Measurements from ENCODE around the gene EFCAB10. TPM values are rescaled to one million over a fixed set of nuclear protein-coding genes. Genes with fewer than 3 reads are reported as not detected.
"Not testable (repeated sequence)": the region's sequence is repeated elsewhere in the genome, so short reads cannot be mapped to it uniquely, and the experiment has no call there.

The EFCAB10 gene
- total RNA-seq, 1 experiment from 2014 or later: not detected

DNA sequence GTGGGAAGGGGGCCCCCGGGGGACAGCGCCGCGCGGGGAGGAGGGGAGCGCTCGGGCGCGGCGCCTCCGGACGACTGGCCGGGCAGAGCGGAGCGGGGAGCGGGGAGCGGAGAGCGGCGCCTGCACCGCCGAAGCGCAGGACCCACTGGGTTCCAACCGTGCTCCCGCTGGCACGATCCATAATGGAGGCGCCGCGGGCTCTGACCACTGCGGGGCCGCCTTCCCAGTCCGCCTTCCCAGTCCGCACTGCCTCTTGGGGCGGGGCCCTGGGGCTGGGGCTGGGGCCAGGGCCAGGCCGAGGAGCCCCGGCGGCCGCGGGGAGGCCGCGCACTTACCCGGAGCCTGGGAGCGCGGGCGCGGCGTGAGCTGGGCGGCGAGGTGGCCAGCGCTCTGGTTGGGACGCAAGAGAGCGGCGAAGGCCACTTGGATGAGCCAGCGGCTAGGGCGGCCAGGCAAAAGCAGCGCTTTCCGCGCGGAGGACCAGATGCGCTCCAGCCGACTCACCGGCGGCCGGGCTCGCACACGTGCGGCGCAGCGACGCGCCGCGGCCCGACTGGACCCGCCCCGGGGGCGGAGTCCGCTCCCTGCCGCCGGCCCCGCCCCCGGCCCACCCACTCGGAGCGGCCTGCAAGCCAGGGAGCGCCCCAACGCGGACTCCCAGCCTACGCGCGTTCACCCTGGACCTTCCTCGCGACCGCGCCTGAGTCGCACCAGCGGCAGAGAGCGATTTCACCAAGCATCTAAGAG, 59.4 kb downstream of the EFCAB10 start, which contains the start of gene PUS7:
Gene PUS7, minus strand, starts transcription at position 555 of the 747 bp plus-strand sequence. CDS start 13,759 bp downstream, outside the sequence.
- Histone ChIP-seq H3K4me2 (peak within 1 kb of the TSS; percentile 84), H3K79me2 (ENCODE audit: low read depth) (peaks cover 44% of the 10 kb centered on the region), H3K36me3 (ENCODE audit: low read depth) (peaks cover 6% of the 10 kb centered on the region; the same call in 1 of the 2 replicates), H4K20me1 (ENCODE audit: insufficient read depth) (peaks cover 3% of the 10 kb centered on the region; the same call in 1 of the 2 replicates), H3K4me1 (replicated peaks; ENCODE audit: insufficient read depth) (peaks cover 12% of the 10 kb centered on the region), H3K27ac (peak within 1 kb of the TSS; percentile 67), H3K9me2 (ENCODE audit: insufficient read depth) (no peaks in the 10 kb centered on the region), H3K4me3 (peak within 1 kb of the TSS; percentile 89), H3F3A (ENCODE audit: insufficient read depth, low read depth) (peaks cover 7% of the 10 kb centered on the region; the same call in 1 of the 2 replicates), H3K27me3 (ENCODE audit: insufficient read depth, low read depth) (no peaks in the 10 kb centered on the region), H3K9me3 (ENCODE audit: insufficient read depth, low read depth) (no peaks in the 10 kb centered on the region), H2AFZ (peak within 1 kb of the TSS; percentile 93)
- intact Hi-C loops (cut with micrococcal nuclease; ENCODE audit: unreplicated experiment): loop anchor here (1.0 kb wide), 1 partner anchor 10 kb away; the partner anchor contains the start of gene RINT1
- CTCF ChIA-PET: interaction anchor here (0.5 kb wide), 1 partner anchor 85 kb away, joined by 6 read pairs; no protein-coding TSS in a partner anchor
- no TSS peak for BruUV-seq (replicated peaks)
- POLR2A ChIA-PET (ENCODE audit: unreplicated experiment): interaction anchor here (1.0 kb wide), 1 partner anchor 10 kb away, joined by 4 read pairs; the partner anchor contains the start of gene RINT1
- peak; percentile 68 to 88 for DNase-seq
- TF ChIP-seq EZH2 (IDR thresholded peaks at IDR 0.05; ENCODE audit: low read depth): no peak
- TF ChIP-seq, protein P1, sequence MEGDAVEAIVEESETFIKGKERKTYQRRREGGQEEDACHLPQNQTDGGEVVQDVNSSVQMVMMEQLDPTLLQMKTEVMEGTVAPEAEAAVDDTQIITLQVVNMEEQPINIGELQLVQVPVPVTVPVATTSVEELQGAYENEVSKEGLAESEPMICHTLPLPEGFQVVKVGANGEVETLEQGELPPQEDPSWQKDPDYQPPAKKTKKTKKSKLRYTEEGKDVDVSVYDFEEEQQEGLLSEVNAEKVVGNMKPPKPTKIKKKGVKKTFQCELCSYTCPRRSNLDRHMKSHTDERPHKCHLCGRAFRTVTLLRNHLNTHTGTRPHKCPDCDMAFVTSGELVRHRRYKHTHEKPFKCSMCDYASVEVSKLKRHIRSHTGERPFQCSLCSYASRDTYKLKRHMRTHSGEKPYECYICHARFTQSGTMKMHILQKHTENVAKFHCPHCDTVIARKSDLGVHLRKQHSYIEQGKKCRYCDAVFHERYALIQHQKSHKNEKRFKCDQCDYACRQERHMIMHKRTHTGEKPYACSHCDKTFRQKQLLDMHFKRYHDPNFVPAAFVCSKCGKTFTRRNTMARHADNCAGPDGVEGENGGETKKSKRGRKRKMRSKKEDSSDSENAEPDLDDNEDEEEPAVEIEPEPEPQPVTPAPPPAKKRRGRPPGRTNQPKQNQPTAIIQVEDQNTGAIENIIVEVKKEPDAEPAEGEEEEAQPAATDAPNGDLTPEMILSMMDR (conservative IDR thresholded peaks at IDR 0.05): no peak

DNA sequence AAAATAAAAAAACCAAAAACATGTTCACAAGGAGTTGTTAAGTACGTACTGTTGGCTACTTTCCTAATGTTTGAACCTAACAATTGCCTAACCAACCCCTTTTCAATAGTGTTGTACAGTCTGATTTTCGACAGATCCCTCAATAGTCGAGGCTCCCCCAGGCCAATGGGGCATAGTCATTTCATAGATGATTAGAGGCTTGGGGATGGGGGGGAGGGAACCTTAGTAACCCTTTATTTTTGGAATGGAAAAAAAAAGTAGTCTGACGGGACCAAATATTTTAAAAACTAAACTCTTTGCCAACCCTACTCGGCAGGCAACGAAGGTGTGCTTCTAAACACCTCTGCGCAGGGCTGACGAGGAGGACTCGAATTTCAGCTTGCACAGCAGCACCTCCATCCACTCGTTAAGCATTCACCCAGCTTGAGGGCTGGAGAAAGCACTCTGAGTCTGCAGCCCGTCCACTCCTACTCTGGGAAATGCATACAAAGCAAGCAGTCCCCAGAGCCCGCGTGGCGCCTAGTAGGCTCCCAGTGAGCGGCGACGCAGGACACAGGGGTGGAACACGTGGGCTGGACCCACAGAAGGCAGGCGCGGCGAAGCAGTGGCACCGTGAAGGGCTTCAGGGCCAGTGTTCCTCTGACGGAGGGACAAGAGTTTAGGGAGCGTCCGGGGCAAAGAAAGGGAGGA, 60.1 kb downstream of the EFCAB10 start:
- Histone ChIP-seq H3K9me3 (ENCODE audit: insufficient read depth, low read depth) (no peaks in the 10 kb centered on the region), H4K20me1 (ENCODE audit: insufficient read depth) (peaks cover 3% of the 10 kb centered on the region; the same call in 1 of the 2 replicates), H3K79me2 (ENCODE audit: low read depth) (peaks cover 51% of the 10 kb centered on the region), H2AFZ (peak overlapping the region; percentile 93), H3K27ac (peak overlapping the region; percentile 67), H3K9me2 (ENCODE audit: insufficient read depth) (no peaks in the 10 kb centered on the region), H3K27me3 (ENCODE audit: insufficient read depth, low read depth) (no peaks in the 10 kb centered on the region), H3K4me2 (peak overlapping the region; percentile 84), H3K36me3 (ENCODE audit: low read depth) (peaks cover 6% of the 10 kb centered on the region; the same call in 1 of the 2 replicates), H3F3A (ENCODE audit: insufficient read depth, low read depth) (peaks cover 7% of the 10 kb centered on the region; the same call in 1 of the 2 replicates), H3K4me1 (replicated peaks; ENCODE audit: insufficient read depth) (peaks cover 12% of the 10 kb centered on the region), H3K4me3 (peak overlapping the region; percentile 89)
- BruUV-seq (replicated peaks): no TSS peak
- POLR2A ChIA-PET (ENCODE audit: unreplicated experiment): interaction anchor here (1.0 kb wide), 1 partner anchor 11 kb away, joined by 4 read pairs; the partner anchor contains the start of gene RINT1
- CTCF ChIA-PET: no interaction called here
- no peak for TF ChIP-seq EZH2 (IDR thresholded peaks at IDR 0.05; ENCODE audit: low read depth)
- TF ChIP-seq, protein P1 (conservative IDR thresholded peaks at IDR 0.05): no peak
- DNase-seq: peak; percentile 37 to 59
- intact Hi-C loops (cut with micrococcal nuclease; ENCODE audit: unreplicated experiment): loop anchor here (1.0 kb wide), 1 partner anchor 11 kb away; the partner anchor contains the start of gene RINT1

DNA sequence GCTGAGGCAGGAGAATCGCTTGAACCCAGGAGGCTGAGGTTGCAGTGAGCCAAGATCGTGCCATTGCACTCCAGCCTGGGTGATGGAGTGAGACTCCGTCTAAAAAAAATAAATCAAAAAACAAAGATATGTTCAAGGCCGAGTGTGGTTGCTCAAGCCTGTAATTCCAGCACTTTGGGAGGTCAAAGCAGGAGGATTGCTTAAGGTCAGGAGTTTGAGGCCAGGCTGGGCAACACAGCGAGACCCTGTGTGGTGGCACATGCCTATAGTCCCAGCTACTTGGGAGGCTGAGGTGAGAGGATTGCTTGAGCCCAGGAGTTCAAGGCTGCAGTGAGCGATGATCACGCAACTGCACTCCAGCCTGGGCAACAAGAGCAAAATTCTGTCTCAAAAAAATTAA, 60.7 kb downstream of the EFCAB10 start:
- Histone ChIP-seq H3K79me2 (ENCODE audit: low read depth) (peaks cover 55% of the 10 kb centered on the region), H3K4me2 (peak overlapping the region; percentile 84), H3K4me3 (peak overlapping the region; percentile 89; the same call in 1 of the 2 replicates), H3K4me1 (replicated peaks; ENCODE audit: insufficient read depth) (peaks cover 12% of the 10 kb centered on the region)
- H3K36me3 ChIP-seq (ENCODE audit: low read depth); CTCF ChIA-PET; POLR2A ChIA-PET (ENCODE audit: unreplicated experiment); H3K9me2 ChIP-seq (ENCODE audit: insufficient read depth); H3K9me3 ChIP-seq (ENCODE audit: insufficient read depth, low read depth); H2AFZ ChIP-seq; H3K27me3 ChIP-seq (ENCODE audit: insufficient read depth, low read depth); H3F3A ChIP-seq (ENCODE audit: insufficient read depth, low read depth); DNase-seq; H3K27ac ChIP-seq; H4K20me1 ChIP-seq (ENCODE audit: insufficient read depth): not testable (repeated sequence)
- intact Hi-C loops (cut with micrococcal nuclease; ENCODE audit: unreplicated experiment): loop anchor here (1.0 kb wide), 1 partner anchor 12 kb away; the partner anchor contains the start of gene RINT1
- BruUV-seq (replicated peaks): TSS peak; percentile 54

All from PC-9 (cell line).